A204.1 (cell line): ENCODE results near the gene NEDD8.
"Not testable (repeated sequence)": the region's sequence is repeated elsewhere in the genome, so short reads cannot be mapped to it uniquely, and the experiment has no call there.

ENCODE experiments used
- FAIRE-seq: peaks from 2 replicates; lab custom pipeline; 2012; peaks lifted over from hg19 to GRCh38; lab: Jason Lieb, UNC

NEDD8 gene

GRCh38 chr14:24219521-24219920 lies 12.6 kb downstream of the NEDD8 start:
- no peak for FAIRE-seq

GRCh38 chr14:24219080-24219479 lies 13.1 kb downstream of the NEDD8 start:
- no peak for FAIRE-seq

- not testable (repeated sequence) for FAIRE-seq
Observed at GRCh38 chr14:24216876-24217275, 15.3 kb downstream of the NEDD8 start.

GRCh38 chr14:24216345-24216699 lies 15.8 kb downstream of the NEDD8 start:
- no peak for FAIRE-seq

- FAIRE-seq, result no peak
Observed at GRCh38 chr14:24215495-24216344, 16.4 kb downstream of the NEDD8 start, which contains the start of gene MDP1. Gene MDP1 (minus strand): TSS chr14:24216066. CDS start chr14:24215955, 111 bp downstream.

- FAIRE-seq, result no peak
Observed at GRCh38 chr14:24213866-24214662, 18.1 kb downstream of the NEDD8 start.

GRCh38 chr14:24212924-24213865 lies 19.0 kb downstream of the NEDD8 start, which contains the start of gene CHMP4A:
Gene CHMP4A (minus strand): TSS chr14:24213488. CDS start chr14:24213439, 49 bp downstream.
- peak; percentile 62 for FAIRE-seq

GRCh38 chr14:24211311-24211710 lies 20.9 kb downstream of the NEDD8 start:
- FAIRE-seq, result no peak

- FAIRE-seq, result no peak
Observed at GRCh38 chr14:24207625-24208024, 24.5 kb downstream of the NEDD8 start.

- no peak for FAIRE-seq
Observed at GRCh38 chr14:24207104-24207551, 25.0 kb downstream of the NEDD8 start.

- no peak for FAIRE-seq
Observed at GRCh38 chr14:24206260-24207103, 25.7 kb downstream of the NEDD8 start.

- FAIRE-seq, result no peak
Observed at GRCh38 chr14:24204163-24205146, 27.7 kb downstream of the NEDD8 start.

GRCh38 chr14:24203249-24203886 lies 28.8 kb downstream of the NEDD8 start:
- not testable (repeated sequence) for FAIRE-seq

GRCh38 chr14:24202538-24202937 lies 29.6 kb downstream of the NEDD8 start:
- FAIRE-seq, result not testable (repeated sequence)

GRCh38 chr14:24198814-24199524 lies 33.2 kb downstream of the NEDD8 start:
- FAIRE-seq, result no peak

GRCh38 chr14:24197056-24197450 lies 35.1 kb downstream of the NEDD8 start:
- FAIRE-seq, result no peak

GRCh38 chr14:24196071-24197055 lies 35.8 kb downstream of the NEDD8 start:
- no peak for FAIRE-seq
